T47D (cell line): ENCODE results near the gene CAMLG.
"Not testable (repeated sequence)": the region's sequence is repeated elsewhere in the genome, so short reads cannot be mapped to it uniquely, and the experiment has no call there.

Experiments
- DNase-seq, 2 experiments: peaks; one replicate each; pipeline versions ENCODE4 v3.0.0 to v3.0.0-alpha.2; 2011 to 2012; ENCODE audit warnings: low read depth in 1 of 2, low spot score in 1 of 2
- JUND ChIP-seq: IDR thresholded peaks from 2 replicates; pipeline ENCODE4 v1.6.1; 2012; ENCODE audit warnings: low read depth
- in situ Hi-C: cut with HindIII; loops from 2 replicates; pipeline ENCODE4 v1.10.0; 2016; ENCODE audit warnings: low sequenced_read_pairs, low pct_unique_long_range_greater_than_20kb

The CAMLG gene

DNA sequence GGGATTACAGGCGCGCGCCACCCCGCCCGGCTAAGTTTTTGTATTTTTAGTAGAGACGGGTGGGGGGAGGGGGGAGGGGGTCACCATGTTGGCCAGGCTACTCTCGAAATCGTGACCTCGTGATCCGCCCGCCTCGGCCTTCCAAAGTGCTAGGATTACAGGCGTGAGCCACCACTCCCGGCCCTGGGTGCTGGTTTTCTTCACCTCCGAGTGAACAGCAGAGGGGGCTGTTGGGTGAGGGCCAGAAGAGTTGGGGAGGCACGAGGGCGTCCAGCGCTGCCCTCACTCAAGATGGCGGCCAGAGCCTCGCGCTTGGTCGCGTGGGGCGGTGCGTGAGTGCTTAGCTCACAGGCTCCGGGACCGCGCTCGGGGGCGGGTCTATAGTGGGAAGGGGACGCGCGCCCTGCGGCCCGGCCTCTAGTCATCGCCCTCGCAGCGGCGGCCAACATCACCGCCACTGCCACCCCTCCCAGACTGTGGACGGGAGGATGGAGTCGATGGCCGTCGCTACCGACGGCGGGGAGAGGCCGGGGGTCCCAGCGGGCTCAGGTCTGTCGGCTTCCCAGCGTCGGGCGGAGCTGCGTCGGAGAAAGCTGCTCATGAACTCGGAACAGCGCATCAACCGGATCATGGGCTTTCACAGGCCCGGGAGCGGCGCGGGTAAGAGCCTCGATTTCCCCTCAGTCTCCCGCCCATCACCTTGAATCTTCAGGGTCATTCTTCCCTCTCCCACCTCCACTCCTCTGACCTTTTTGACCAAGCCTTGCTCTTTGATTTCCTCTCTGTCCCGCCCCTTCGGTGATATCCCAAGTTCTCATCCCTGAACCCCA is at the start of gene CAMLG:
TSS of gene CAMLG (plus strand) at position 416 of the 830 bp plus-strand sequence. CDS start at position 489, 73 bp downstream.
- TF ChIP-seq JUND: no peak
- in situ Hi-C loops: no loop called here
- DNase-seq: peak; percentile 55 to 98

- DNase-seq, in situ Hi-C loops: not testable (repeated sequence)
These were observed 48.2 kb upstream of the CAMLG start for GRCh38 chr5:134690144-134690543.

DNA sequence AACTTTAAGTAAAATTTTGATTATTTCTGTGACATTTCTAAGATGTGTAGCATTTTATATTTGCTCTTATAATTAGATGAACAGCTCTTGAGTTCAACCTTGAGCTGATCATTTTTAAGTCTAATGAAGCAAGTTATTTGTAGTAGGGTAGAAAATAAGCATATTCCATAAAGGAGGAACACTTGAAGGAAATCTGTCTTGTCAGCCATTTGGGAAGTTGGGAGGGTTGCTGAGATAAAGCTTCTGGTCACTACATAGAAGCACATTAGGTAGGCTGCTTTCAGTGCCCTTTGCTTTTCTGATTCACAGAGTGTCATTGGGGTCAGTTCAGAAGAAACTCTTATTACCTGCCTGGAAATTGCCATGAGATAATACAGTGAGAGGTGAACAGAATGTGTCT is 45.6 kb upstream of the CAMLG start:
- no peak for TF ChIP-seq JUND
- in situ Hi-C loops: no loop called here
- no peak for DNase-seq

GRCh38 chr5:134708301-134708700 is 30.0 kb upstream of the CAMLG start:
- no peak for DNase-seq
- TF ChIP-seq JUND: no peak
- in situ Hi-C loops: no loop called here

DNA sequence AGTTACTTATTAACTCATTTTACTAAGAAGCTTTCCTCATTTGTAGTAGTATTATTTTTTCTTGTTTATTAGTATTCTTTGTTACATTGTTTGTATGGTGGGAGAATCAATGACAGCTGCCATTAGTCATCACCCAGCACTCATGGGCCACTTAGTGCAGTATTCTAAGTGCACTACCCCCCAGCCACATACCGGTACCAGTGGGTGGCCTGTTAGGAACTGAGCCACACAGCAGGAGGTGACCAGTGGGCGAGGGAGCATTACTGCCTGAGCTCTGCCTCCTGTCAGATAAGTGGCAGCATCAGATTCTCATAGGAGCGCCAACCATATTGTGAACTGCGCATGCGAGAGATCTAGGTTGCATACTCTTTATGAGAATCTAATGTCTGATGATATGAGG is 24.2 kb upstream of the CAMLG start:
- no peak for TF ChIP-seq JUND
- in situ Hi-C loops: no loop called here
- no peak for DNase-seq

- no peak for DNase-seq
- in situ Hi-C loops: no loop called here
- TF ChIP-seq JUND: no peak
These were observed 23.8 kb upstream of the CAMLG start for GRCh38 chr5:134714541-134714940.

DNA sequence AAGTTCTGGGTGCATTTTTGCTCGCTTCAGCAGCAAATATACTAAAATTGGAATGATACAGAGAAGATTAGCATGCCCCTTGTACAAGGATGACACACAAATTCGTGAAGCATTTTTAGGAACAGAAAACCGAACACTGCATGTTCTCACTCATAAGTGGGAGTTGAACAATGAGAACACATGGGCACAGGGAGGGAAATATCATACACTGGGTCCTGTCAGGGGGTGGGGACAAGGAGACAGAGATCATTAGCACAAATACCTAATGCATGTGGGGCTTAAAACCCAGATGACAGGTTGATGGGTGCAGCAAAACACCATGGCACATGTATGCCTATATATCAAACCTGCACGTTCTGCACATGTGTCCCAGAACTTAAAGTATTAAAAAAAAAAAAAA is 22.9 kb upstream of the CAMLG start:
- DNase-seq, in situ Hi-C loops: not testable (repeated sequence)

DNA sequence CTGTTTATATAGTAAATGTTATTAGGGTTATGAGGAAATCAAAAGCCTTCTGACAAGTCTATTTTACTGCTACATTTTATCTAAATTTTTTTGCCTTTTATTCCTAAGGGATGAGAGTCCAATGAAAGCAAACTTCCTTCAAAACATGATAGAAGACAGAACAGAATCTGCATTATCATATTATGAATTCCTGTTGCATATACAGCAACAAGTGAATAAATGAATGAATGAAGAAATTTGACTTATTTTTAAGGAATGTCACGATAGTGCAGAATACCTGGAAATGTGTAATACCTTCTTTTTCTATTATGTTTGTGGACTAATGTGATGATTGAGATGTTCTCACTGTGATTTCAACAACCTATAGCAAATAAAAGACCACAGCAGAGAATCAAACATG is 13.5 kb upstream of the CAMLG start:
- no peak for DNase-seq
- in situ Hi-C loops: no loop called here
- TF ChIP-seq JUND: no peak

GRCh38 chr5:134732819-134733218 is 5.5 kb upstream of the CAMLG start:
- in situ Hi-C loops: no loop called here
- DNase-seq: no peak
- TF ChIP-seq JUND: no peak

DNA sequence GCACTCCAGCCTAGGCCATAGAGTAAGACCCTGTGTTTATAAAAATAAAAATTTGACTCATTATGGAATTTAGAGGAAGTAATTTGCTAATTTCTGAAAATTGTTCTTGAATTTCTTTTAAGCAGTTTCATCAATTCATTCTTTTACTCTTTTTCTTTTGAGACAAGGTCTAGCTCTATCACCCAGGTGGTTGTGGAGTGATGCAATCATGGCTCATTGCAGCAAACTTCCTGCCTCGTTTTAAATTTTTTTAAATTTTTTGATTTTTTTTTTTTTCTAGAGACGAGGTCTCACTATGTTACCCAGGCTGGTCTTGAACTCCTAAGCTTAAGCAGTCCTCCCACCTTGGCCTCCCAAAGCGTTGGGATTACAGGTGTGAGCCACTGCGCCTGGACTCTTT is 3.1 kb upstream of the CAMLG start:
- TF ChIP-seq JUND: no peak
- no peak for DNase-seq
- in situ Hi-C loops: no loop called here

- no peak for DNase-seq
These were observed 2.1 kb upstream of the CAMLG start for GRCh38 chr5:134736173-134736812.

GRCh38 chr5:134738963-134739661 is 764 bp downstream of the CAMLG start:
- in situ Hi-C loops: no loop called here
- peak; percentile 46 to 76 for DNase-seq
- no peak for TF ChIP-seq JUND

More at GRCh38 chr5:134736173-134736812, 2.1 kb upstream of the CAMLG start:
- no peak for TF ChIP-seq JUND
- in situ Hi-C loops: no loop called here

- DNase-seq: no peak
- in situ Hi-C loops: no loop called here
- no peak for TF ChIP-seq JUND
These were observed 2.7 kb downstream of the CAMLG start for GRCh38 chr5:134741052-134741451.
